ENCODE results near the gene YOD1.

YOD1 gene

GRCh38 chr1:207073906-207074820, 23.2 kb upstream of the YOD1 start:
- no peak for TF ChIP-seq CTCF (IDR thresholded peaks at IDR 0.05; ENCODE audit: control insufficient read depth, insufficient read depth, low read depth, low read length, missing control alignments)
- DNase-seq (ENCODE audit: low read depth): no peak
- no peak overlapping the region for H3K4me3 ChIP-seq (ENCODE audit: control insufficient read depth, low read depth, low read length)

- H3K4me3 ChIP-seq (ENCODE audit: control insufficient read depth, low read depth, low read length): no peak overlapping the region
- TF ChIP-seq CTCF (IDR thresholded peaks at IDR 0.05; ENCODE audit: control insufficient read depth, insufficient read depth, low read depth, low read length, missing control alignments): no peak
- DNase-seq (ENCODE audit: low read depth): no peak
These were observed 21.2 kb upstream of the YOD1 start for GRCh38 chr1:207072233-207072632.

- no peak for DNase-seq (ENCODE audit: low read depth)
- no peak for TF ChIP-seq CTCF (IDR thresholded peaks at IDR 0.05; ENCODE audit: control insufficient read depth, insufficient read depth, low read depth, low read length, missing control alignments)
- no peak overlapping the region for H3K4me3 ChIP-seq (ENCODE audit: control insufficient read depth, low read depth, low read length)
These were observed 20.4 kb upstream of the YOD1 start for GRCh38 chr1:207071426-207071825.

GRCh38 chr1:207070811-207071210, 19.8 kb upstream of the YOD1 start:
- DNase-seq (ENCODE audit: low read depth): no peak
- no peak overlapping the region for H3K4me3 ChIP-seq (ENCODE audit: control insufficient read depth, low read depth, low read length)
- no peak for TF ChIP-seq CTCF (IDR thresholded peaks at IDR 0.05; ENCODE audit: control insufficient read depth, insufficient read depth, low read depth, low read length, missing control alignments)

- H3K4me3 ChIP-seq (ENCODE audit: control insufficient read depth, low read depth, low read length): no peak overlapping the region
- no peak for DNase-seq (ENCODE audit: low read depth)
- TF ChIP-seq CTCF (IDR thresholded peaks at IDR 0.05; ENCODE audit: control insufficient read depth, insufficient read depth, low read depth, low read length, missing control alignments): no peak
These were observed 19.0 kb upstream of the YOD1 start for GRCh38 chr1:207069858-207070506.

- no peak overlapping the region for H3K4me3 ChIP-seq (ENCODE audit: control insufficient read depth, low read depth, low read length)
- no peak for DNase-seq (ENCODE audit: low read depth)
- TF ChIP-seq CTCF (IDR thresholded peaks at IDR 0.05; ENCODE audit: control insufficient read depth, insufficient read depth, low read depth, low read length, missing control alignments): no peak
These were observed 18.1 kb upstream of the YOD1 start for GRCh38 chr1:207069061-207069460.
